ENCODE data around the gene DCDC2. TPM values are rescaled to one million over a fixed set of nuclear protein-coding genes. Genes with fewer than 3 reads are reported as not detected.

The DCDC2 gene
- total and polyA plus RNA-seq, 3 experiments from 2014 or later, result not detected

DNA sequence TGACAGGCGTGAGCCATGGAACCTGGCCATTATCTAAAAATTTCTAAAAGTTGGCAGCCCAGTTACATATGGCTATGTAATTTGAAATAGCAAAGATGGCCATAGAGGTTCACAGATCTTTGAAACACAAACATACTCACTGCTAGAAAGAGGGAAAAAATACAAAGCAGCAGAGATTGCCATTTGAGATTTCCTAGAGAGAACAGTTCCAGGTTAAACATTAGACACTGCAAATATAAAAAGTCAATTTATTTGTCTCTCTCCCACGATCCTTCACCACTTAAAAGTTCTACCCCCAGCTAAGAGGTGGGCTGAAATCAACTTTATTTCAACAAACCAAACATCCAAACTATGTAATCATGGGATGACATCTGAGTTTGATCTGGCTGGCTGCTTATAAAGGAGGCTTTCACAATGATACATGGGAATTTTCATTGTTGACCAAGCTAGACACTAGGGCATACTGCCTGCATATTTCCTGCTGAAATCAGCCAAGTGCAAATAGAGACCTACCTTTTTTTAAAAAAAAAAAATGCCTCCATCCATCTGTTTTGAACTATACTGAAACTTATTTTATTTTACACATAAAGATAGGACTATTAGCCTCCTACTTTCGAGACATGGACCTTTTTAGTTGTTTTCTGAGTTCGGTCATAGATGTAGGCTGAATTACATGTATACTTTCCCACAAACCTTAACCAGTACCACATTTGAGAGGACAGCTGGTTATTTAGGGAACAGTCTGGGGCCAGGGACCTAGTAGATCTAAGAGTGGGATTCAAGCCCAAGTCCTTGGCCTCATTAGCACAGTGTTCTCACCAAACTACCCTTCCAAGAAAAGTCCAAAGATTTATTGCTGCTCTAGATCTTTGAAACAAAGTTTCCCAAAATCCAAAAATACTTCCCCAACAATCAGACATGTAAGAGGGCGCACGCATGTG, 16.6 kb downstream of the DCDC2 start:
- Mint-ChIP-seq H3K36me3 (peaks cover 0 to 9% (median 0%) of the 10 kb centered on the region in 3 donors), H3K9me3 (peaks cover 7 to 17% (median 17%) of the 10 kb centered on the region in 5 donors), H3K4me1 (no peaks in the 10 kb centered on the region), H3K27ac (no peak overlapping the region), H3K4me3 (no peak overlapping the region), H3K27me3 (peaks cover 17 to 49% of the 10 kb centered on the region in 2 donors)
- Histone ChIP-seq H3K4me1 (ENCODE audit: insufficient read depth, low read length) (no peaks in the 10 kb centered on the region), H3K9me3 (ENCODE audit: low read length) (no peaks in the 10 kb centered on the region), H3K36me3 (ENCODE audit: insufficient read depth, low read length) (no peaks in the 10 kb centered on the region), H3K4me3 (ENCODE audit: low read length) (no peak overlapping the region), H3K27me3 (ENCODE audit: insufficient read depth, low read length, poor library complexity, severe bottlenecking) (peaks cover 4% of the 10 kb centered on the region), H3K27ac (ENCODE audit: low read depth, low read length) (no peak overlapping the region)
- CTCF ChIA-PET, result no interaction called here
- DNase-seq, result no peak
- POLR2A ChIA-PET, result no interaction called here

DNA sequence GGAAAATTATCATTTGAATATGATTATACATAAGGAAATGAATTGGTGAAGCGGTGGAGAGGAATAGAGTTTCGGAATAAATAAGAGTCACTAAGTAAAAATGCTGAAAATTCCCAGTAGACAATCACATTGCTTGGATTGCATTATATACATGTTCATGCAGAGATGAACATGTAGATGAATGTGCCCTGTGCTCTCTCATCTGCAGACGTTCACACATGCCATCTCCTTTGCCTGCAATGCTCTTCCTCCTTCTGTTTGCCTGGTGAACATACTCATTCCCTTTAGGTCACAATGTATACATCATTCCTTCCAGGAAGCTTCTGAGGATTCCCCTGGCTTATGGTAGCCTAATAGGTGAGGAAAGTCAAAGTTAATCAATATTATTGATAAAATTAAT, 17.9 kb downstream of the DCDC2 start:
- no peak overlapping the region for H3K4me3 ChIP-seq (ENCODE audit: low read length)
- peaks cover 7 to 17% (median 17%) of the 10 kb centered on the region in 5 donors for H3K9me3 Mint-ChIP-seq
- DNase-seq, result no peak
- peaks cover 4% of the 10 kb centered on the region for H3K27me3 ChIP-seq (ENCODE audit: insufficient read depth, low read length, poor library complexity, severe bottlenecking)
- POLR2A ChIA-PET, result no interaction called here
- no peak overlapping the region for H3K27ac Mint-ChIP-seq
- peaks cover 0 to 9% (median 0%) of the 10 kb centered on the region in 3 donors for H3K36me3 Mint-ChIP-seq
- CTCF ChIA-PET, result no interaction called here
- no peaks in the 10 kb centered on the region for H3K36me3 ChIP-seq (ENCODE audit: insufficient read depth, low read length)
- H3K4me1 Mint-ChIP-seq, result no peaks in the 10 kb centered on the region
- H3K9me3 ChIP-seq (ENCODE audit: low read length), result no peaks in the 10 kb centered on the region
- peaks cover 14 to 38% of the 10 kb centered on the region in 2 donors for H3K27me3 Mint-ChIP-seq
- no peaks in the 10 kb centered on the region for H3K4me1 ChIP-seq (ENCODE audit: insufficient read depth, low read length)
- H3K27ac ChIP-seq (ENCODE audit: low read depth, low read length), result no peak overlapping the region
- H3K4me3 Mint-ChIP-seq, result no peak overlapping the region

DNA sequence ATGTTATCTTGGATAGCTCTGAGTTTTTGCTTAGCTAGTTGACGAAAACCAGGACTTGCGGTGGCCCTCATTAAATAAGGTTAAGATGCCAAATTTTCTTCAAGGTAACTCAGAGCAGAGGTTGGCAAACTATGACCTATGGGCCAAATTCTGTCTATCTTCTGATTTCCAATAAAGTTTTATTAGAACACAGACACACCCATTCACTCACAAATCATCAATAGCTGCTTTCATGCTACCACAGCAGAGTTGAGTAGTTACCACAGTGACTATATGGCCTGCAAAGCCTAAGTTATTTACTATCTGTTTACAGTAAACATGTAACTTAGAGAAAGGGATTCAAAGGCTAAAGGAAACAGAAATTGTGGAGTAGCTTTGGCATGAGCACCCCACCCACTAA, 23.6 kb downstream of the DCDC2 start:
- Mint-ChIP-seq H3K27ac (no peak overlapping the region), H3K4me3 (no peak overlapping the region), H3K9me3 (peaks cover 7 to 16% (median 15%) of the 10 kb centered on the region in 5 donors), H3K36me3 (peaks cover 0 to 9% (median 0%) of the 10 kb centered on the region in 3 donors), H3K4me1 (no peaks in the 10 kb centered on the region), H3K27me3 (peaks cover 8 to 14% of the 10 kb centered on the region in 2 donors)
- Histone ChIP-seq H3K36me3 (ENCODE audit: insufficient read depth, low read length) (no peaks in the 10 kb centered on the region), H3K9me3 (ENCODE audit: low read length) (no peaks in the 10 kb centered on the region), H3K4me3 (ENCODE audit: low read length) (no peak overlapping the region), H3K27ac (ENCODE audit: low read depth, low read length) (no peak overlapping the region), H3K27me3 (ENCODE audit: insufficient read depth, low read length, poor library complexity, severe bottlenecking) (no peaks in the 10 kb centered on the region), H3K4me1 (ENCODE audit: insufficient read depth, low read length) (no peaks in the 10 kb centered on the region)
- DNase-seq, result no peak
- CTCF ChIA-PET, result no interaction called here
- POLR2A ChIA-PET, result no interaction called here

- Mint-ChIP-seq H3K4me3 (no peak overlapping the region), H3K9me3 (peaks cover 0 to 3% (median 0%) of the 10 kb centered on the region in 5 donors), H3K36me3 (no peaks in the 10 kb centered on the region), H3K27ac (no peak overlapping the region), H3K4me1 (no peaks in the 10 kb centered on the region), H3K27me3 (peaks cover 8 to 27% of the 10 kb centered on the region in 2 donors)
- Histone ChIP-seq H3K36me3 (ENCODE audit: insufficient read depth, low read length) (no peaks in the 10 kb centered on the region), H3K27me3 (ENCODE audit: insufficient read depth, low read length, poor library complexity, severe bottlenecking) (no peaks in the 10 kb centered on the region), H3K4me1 (ENCODE audit: insufficient read depth, low read length) (no peaks in the 10 kb centered on the region), H3K4me3 (ENCODE audit: low read length) (no peak overlapping the region), H3K27ac (ENCODE audit: low read depth, low read length) (no peak overlapping the region), H3K9me3 (ENCODE audit: low read length) (no peaks in the 10 kb centered on the region)
- POLR2A ChIA-PET, result no interaction called here
- CTCF ChIA-PET, result no interaction called here
- no peak for DNase-seq
Observed at GRCh38 chr6:24332317-24332716, 25.5 kb downstream of the DCDC2 start.

DNA sequence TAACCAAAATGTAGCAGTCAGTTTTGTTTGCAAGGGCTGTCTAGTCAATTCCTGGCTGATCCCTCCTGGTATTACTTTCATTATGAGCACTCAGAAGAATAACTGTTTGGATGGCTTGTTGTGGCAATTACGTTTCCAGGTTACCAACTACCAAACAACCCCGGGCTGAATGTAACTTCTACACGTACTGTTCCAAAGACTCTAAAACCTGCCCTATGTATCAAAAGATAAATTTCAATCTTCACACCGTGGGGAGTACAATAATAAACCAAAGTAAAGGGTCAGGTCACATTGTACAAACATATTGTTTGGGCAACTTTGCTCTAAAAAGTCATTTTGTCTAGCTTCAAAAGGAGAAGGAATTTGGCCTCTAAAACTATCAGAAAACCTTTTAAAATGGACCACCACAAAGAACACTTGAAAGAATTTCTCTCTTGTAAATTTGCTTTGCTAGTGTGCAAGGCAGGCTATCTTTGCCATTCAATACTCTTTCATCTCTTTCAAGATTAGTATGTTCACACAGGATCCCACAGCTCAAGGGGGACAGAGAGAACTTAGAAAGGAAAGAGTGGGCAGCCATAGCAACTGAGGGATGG, 27.6 kb downstream of the DCDC2 start:
- no peak overlapping the region for H3K27ac Mint-ChIP-seq
- H3K27ac ChIP-seq (ENCODE audit: low read depth, low read length), result no peak overlapping the region
- H3K9me3 Mint-ChIP-seq, result no peaks in the 10 kb centered on the region
- H3K27me3 Mint-ChIP-seq, result peaks cover 6 to 38% of the 10 kb centered on the region in 2 donors
- no peak for DNase-seq
- no peaks in the 10 kb centered on the region for H3K9me3 ChIP-seq (ENCODE audit: low read length)
- no peak overlapping the region for H3K4me3 ChIP-seq (ENCODE audit: low read length)
- no peak overlapping the region for H3K4me3 Mint-ChIP-seq
- H3K4me1 Mint-ChIP-seq, result no peaks in the 10 kb centered on the region
- no peaks in the 10 kb centered on the region for H3K27me3 ChIP-seq (ENCODE audit: insufficient read depth, low read length, poor library complexity, severe bottlenecking)
- no peaks in the 10 kb centered on the region for H3K4me1 ChIP-seq (ENCODE audit: insufficient read depth, low read length)
- no peaks in the 10 kb centered on the region for H3K36me3 Mint-ChIP-seq
- ChIA-PET POLR2A (no interaction called here), CTCF (no interaction called here)
- no peaks in the 10 kb centered on the region for H3K36me3 ChIP-seq (ENCODE audit: insufficient read depth, low read length)

DNA sequence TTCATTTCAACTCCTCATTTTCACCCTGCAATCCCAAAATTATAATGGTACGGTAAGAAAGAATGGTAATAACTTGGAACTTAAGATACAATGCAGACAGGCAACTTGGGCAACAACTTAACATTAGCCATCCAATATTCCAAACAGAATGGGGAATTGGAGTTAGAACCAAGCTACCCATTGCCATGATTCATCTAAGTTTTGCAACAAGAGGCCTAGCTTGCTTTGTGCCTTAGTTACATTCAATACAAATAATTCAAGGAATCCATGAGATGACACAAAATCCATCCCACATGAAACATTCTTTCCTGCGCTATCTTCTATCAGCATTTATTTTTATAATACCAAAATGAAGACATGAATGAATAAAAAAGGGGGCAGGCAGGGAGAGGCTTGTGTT, 28.4 kb downstream of the DCDC2 start:
- no peaks in the 10 kb centered on the region for H3K9me3 Mint-ChIP-seq
- no peak overlapping the region for H3K4me3 Mint-ChIP-seq
- H3K4me3 ChIP-seq (ENCODE audit: low read length), result no peak overlapping the region
- no peak overlapping the region for H3K27ac ChIP-seq (ENCODE audit: low read depth, low read length)
- ChIA-PET POLR2A (no interaction called here), CTCF (no interaction called here)
- H3K4me1 Mint-ChIP-seq, result no peaks in the 10 kb centered on the region
- no peak for DNase-seq
- peaks cover 8 to 46% of the 10 kb centered on the region in 2 donors for H3K27me3 Mint-ChIP-seq
- H3K27ac Mint-ChIP-seq, result no peak overlapping the region
- no peaks in the 10 kb centered on the region for H3K36me3 Mint-ChIP-seq
- no peaks in the 10 kb centered on the region for H3K36me3 ChIP-seq (ENCODE audit: insufficient read depth, low read length)
- no peaks in the 10 kb centered on the region for H3K4me1 ChIP-seq (ENCODE audit: insufficient read depth, low read length)
- no peaks in the 10 kb centered on the region for H3K27me3 ChIP-seq (ENCODE audit: insufficient read depth, low read length, poor library complexity, severe bottlenecking)
- no peaks in the 10 kb centered on the region for H3K9me3 ChIP-seq (ENCODE audit: low read length)

- Mint-ChIP-seq H3K4me3 (no peak overlapping the region), H3K4me1 (no peaks in the 10 kb centered on the region), H3K36me3 (no peaks in the 10 kb centered on the region), H3K27me3 (peaks cover 8 to 46% of the 10 kb centered on the region in 2 donors), H3K9me3 (no peaks in the 10 kb centered on the region), H3K27ac (no peak overlapping the region)
- CTCF ChIA-PET, result no interaction called here
- no peaks in the 10 kb centered on the region for H3K36me3 ChIP-seq (ENCODE audit: insufficient read depth, low read length)
- no peaks in the 10 kb centered on the region for H3K27me3 ChIP-seq (ENCODE audit: insufficient read depth, low read length, poor library complexity, severe bottlenecking)
- POLR2A ChIA-PET, result no interaction called here
- no peaks in the 10 kb centered on the region for H3K4me1 ChIP-seq (ENCODE audit: insufficient read depth, low read length)
- no peak overlapping the region for H3K4me3 ChIP-seq (ENCODE audit: low read length)
- H3K9me3 ChIP-seq (ENCODE audit: low read length), result no peaks in the 10 kb centered on the region
- no peak for DNase-seq
- H3K27ac ChIP-seq (ENCODE audit: low read depth, low read length), result no peak overlapping the region
Observed at GRCh38 chr6:24329022-24329421, 28.8 kb downstream of the DCDC2 start.

DNA sequence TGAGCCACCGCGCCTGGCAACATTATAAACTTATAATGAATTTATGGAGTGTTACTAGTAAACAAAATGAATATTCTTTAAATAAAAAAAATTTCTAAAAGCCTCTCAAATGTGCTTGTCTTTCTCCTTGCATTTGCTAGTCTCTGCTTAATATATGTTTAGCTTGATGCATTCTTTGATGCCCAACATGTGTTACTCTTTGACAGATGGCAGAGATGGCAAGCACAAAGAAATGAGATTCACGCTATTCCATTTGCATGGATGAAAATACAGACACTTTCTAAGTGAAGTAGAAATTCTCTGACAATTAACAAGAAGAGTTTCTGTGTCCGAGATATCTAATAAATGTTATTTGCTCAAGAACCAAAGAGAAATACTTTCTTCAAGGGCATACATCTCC, 30.1 kb downstream of the DCDC2 start:
- Histone ChIP-seq H3K4me3 (ENCODE audit: low read length) (no peak overlapping the region), H3K9me3 (ENCODE audit: low read length) (no peaks in the 10 kb centered on the region), H3K36me3 (ENCODE audit: insufficient read depth, low read length) (no peaks in the 10 kb centered on the region), H3K4me1 (ENCODE audit: insufficient read depth, low read length) (no peaks in the 10 kb centered on the region), H3K27me3 (ENCODE audit: insufficient read depth, low read length, poor library complexity, severe bottlenecking) (no peaks in the 10 kb centered on the region), H3K27ac (ENCODE audit: low read depth, low read length) (no peak overlapping the region)
- Mint-ChIP-seq H3K9me3 (no peaks in the 10 kb centered on the region), H3K27ac (no peak overlapping the region), H3K4me3 (no peak overlapping the region), H3K27me3 (peaks cover 11 to 49% of the 10 kb centered on the region in 2 donors), H3K4me1 (no peaks in the 10 kb centered on the region), H3K36me3 (no peaks in the 10 kb centered on the region)
- POLR2A ChIA-PET, result no interaction called here
- DNase-seq, result no peak
- CTCF ChIA-PET, result interaction anchor here (1.9 kb wide), 1 partner anchor 16 kb away, joined by 4 read pairs; no protein-coding TSS in a partner anchor
